ENCODE data around the gene TEX28.

TEX28 gene

GRCh38 chrX:154309041-154309775 lies 14.3 kb upstream of the TEX28 start:
- no peak for TF ChIP-seq TCF12 (IDR thresholded peaks at IDR 0.05; ENCODE audit: low read depth)
- TF ChIP-seq NFIC (IDR thresholded peaks at IDR 0.05), result no peak
- TF ChIP-seq EP300 (IDR thresholded peaks at IDR 0.05; ENCODE audit: borderline replicate concordance), result no peak
- TF ChIP-seq RAD21 (IDR thresholded peaks at IDR 0.05; ENCODE audit: low read depth), result no peak
- no peak for TF ChIP-seq YY1 (IDR thresholded peaks at IDR 0.05; ENCODE audit: low read depth)
- TF ChIP-seq FOXM1 (IDR thresholded peaks at IDR 0.05; ENCODE audit: borderline replicate concordance, low read depth), result no peak
- no peak for TF ChIP-seq CEBPB (IDR thresholded peaks at IDR 0.05)
- TF ChIP-seq TAF1 (IDR thresholded peaks at IDR 0.05; ENCODE audit: low read depth), result no peak
- no peak for TF ChIP-seq TEAD4 (IDR thresholded peaks at IDR 0.05)
- TF ChIP-seq, protein P1, sequence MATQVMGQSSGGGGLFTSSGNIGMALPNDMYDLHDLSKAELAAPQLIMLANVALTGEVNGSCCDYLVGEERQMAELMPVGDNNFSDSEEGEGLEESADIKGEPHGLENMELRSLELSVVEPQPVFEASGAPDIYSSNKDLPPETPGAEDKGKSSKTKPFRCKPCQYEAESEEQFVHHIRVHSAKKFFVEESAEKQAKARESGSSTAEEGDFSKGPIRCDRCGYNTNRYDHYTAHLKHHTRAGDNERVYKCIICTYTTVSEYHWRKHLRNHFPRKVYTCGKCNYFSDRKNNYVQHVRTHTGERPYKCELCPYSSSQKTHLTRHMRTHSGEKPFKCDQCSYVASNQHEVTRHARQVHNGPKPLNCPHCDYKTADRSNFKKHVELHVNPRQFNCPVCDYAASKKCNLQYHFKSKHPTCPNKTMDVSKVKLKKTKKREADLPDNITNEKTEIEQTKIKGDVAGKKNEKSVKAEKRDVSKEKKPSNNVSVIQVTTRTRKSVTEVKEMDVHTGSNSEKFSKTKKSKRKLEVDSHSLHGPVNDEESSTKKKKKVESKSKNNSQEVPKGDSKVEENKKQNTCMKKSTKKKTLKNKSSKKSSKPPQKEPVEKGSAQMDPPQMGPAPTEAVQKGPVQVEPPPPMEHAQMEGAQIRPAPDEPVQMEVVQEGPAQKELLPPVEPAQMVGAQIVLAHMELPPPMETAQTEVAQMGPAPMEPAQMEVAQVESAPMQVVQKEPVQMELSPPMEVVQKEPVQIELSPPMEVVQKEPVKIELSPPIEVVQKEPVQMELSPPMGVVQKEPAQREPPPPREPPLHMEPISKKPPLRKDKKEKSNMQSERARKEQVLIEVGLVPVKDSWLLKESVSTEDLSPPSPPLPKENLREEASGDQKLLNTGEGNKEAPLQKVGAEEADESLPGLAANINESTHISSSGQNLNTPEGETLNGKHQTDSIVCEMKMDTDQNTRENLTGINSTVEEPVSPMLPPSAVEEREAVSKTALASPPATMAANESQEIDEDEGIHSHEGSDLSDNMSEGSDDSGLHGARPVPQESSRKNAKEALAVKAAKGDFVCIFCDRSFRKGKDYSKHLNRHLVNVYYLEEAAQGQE (IDR thresholded peaks at IDR 0.05; ENCODE audit: low read depth), result no peak
- TF ChIP-seq EGR1 (IDR thresholded peaks at IDR 0.05), result no peak

- TF ChIP-seq TEAD4 (IDR thresholded peaks at IDR 0.05) (no peak), TAF1 (IDR thresholded peaks at IDR 0.05; ENCODE audit: low read depth) (no peak), NFIC (IDR thresholded peaks at IDR 0.05) (no peak), RAD21 (IDR thresholded peaks at IDR 0.05; ENCODE audit: low read depth) (peak; percentile 47; the same call in 1 of the 2 replicates)
Observed at GRCh38 chrX:154308108-154308946, 13.4 kb upstream of the TEX28 start.

DNA sequence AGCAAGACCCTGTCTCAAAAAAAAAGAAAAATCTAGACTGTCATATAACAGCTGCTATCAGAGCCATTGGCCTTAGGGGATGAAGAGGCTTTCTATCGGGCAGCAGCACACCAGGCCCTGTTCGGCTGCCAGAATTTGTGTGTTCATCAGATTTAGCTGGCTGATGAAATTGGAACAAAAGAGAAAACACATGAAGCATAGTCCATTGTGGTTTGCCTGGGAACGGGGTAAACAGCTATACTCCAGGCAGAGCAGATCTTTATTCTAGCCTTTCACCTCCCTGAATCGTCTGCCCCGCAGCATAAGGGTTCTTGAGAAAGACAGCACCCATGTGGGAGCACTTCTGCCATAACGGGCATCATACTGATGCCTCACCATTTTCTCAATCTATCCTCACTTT lies 12.3 kb upstream of the TEX28 start:
- no peak for TF ChIP-seq NFIC (IDR thresholded peaks at IDR 0.05)

DNA sequence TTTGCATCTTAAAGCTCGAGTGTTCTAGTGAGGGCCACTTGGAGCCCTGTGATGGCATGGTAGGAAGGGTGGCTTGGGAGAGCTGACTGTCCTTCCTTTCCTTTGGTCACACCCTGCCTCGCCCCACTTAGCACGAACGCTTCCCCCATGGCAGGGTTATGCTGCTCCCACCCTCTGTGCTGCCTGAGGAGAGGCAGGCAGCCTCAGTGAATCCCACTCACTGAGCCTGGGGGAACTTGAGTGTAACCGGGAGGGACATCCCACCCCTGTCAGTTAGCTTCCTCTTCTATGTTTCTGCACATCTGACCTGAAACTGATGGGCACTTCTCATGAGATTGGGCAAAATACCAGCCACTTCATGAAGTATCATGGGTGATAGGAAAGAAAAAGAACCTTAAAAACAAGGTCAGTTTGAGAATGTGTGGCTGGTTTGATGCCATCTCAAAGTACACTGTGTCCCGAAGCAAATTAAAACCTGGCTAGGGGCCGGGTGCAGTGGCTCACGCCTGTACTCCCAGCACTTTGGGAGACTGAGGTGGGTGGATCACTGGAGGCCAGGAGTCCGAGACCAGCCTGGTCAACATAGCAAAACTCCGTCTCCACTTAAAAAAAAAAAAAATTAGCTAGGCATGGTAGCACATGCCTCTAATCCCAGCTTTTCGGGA lies 10.7 kb upstream of the TEX28 start:
- TF ChIP-seq, protein P1 (IDR thresholded peaks at IDR 0.05; ENCODE audit: low read depth), result no peak
- TF ChIP-seq YY1 (IDR thresholded peaks at IDR 0.05; ENCODE audit: low read depth) (no peak), EP300 (IDR thresholded peaks at IDR 0.05; ENCODE audit: borderline replicate concordance) (no peak), TCF12 (IDR thresholded peaks at IDR 0.05; ENCODE audit: low read depth) (no peak), EGR1 (IDR thresholded peaks at IDR 0.05) (no peak)

GRCh38 chrX:154304846-154305245 lies 9.9 kb upstream of the TEX28 start:
- no peak for TF ChIP-seq RAD21 (IDR thresholded peaks at IDR 0.05; ENCODE audit: low read depth)
- TF ChIP-seq FOXM1 (IDR thresholded peaks at IDR 0.05; ENCODE audit: borderline replicate concordance, low read depth), result no peak
- TF ChIP-seq NFIC (IDR thresholded peaks at IDR 0.05), result no peak
- TF ChIP-seq, protein P1 (IDR thresholded peaks at IDR 0.05; ENCODE audit: low read depth), result no peak
- no peak for TF ChIP-seq YY1 (IDR thresholded peaks at IDR 0.05; ENCODE audit: low read depth)
- TF ChIP-seq TEAD4 (IDR thresholded peaks at IDR 0.05), result no peak
- no peak for TF ChIP-seq TAF1 (IDR thresholded peaks at IDR 0.05; ENCODE audit: low read depth)
- TF ChIP-seq CEBPB (IDR thresholded peaks at IDR 0.05), result no peak
- no peak for TF ChIP-seq TCF12 (IDR thresholded peaks at IDR 0.05; ENCODE audit: low read depth)
- TF ChIP-seq, protein P2, sequence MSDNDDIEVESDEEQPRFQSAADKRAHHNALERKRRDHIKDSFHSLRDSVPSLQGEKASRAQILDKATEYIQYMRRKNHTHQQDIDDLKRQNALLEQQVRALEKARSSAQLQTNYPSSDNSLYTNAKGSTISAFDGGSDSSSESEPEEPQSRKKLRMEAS (IDR thresholded peaks at IDR 0.05), result no peak
- no peak for TF ChIP-seq CREB1 (IDR thresholded peaks at IDR 0.05; ENCODE audit: low read depth)
- TF ChIP-seq EP300 (IDR thresholded peaks at IDR 0.05; ENCODE audit: borderline replicate concordance), result no peak
- no peak for TF ChIP-seq EGR1 (IDR thresholded peaks at IDR 0.05)
- TF ChIP-seq USF1 (IDR thresholded peaks at IDR 0.05), result no peak
- TF ChIP-seq ZBTB7A (IDR thresholded peaks at IDR 0.05; ENCODE audit: low read depth), result no peak

Measured in Ishikawa (cell line).